Calu3 (cell line): ENCODE measurements around the gene ZFAND6. TPM values are rescaled to one million over a fixed set of nuclear protein-coding genes. Genes with fewer than 3 reads are reported as not detected.
"Not testable (repeated sequence)": the region's sequence is repeated elsewhere in the genome, so short reads cannot be mapped to it uniquely, and the experiment has no call there.

Experiments
- Bru-seq: library from RNA; stranded (reverse); fragments of 400-500 nt; gene quantifications from one replicate; lab custom pipeline; 2021; lab: Mats Ljungman, UMichigan
- BruChase-seq, 2 experiments: library from RNA; stranded (reverse); fragments of 400-500 nt; gene quantifications; one replicate each; lab custom pipeline; 2021; lab: Mats Ljungman, UMichigan
- BruUV-seq: library from RNA; stranded (reverse); fragments of 400-500 nt; replicated peaks from 2 replicates; lab custom pipeline; 2021; lab: Mats Ljungman, UMichigan
- CTCF ChIA-PET: fragments of 300-600 bp; sonication (Branson Sonifier 250); formaldehyde crosslinking; loops from one replicate; lab custom pipeline; 2022; ENCODE audit warnings: antibody characterized with exemption; lab: Charles Lee
- DNase-seq: peaks from one replicate; pipeline ENCODE4 v3.0.0; 2022
- H3K27ac Mint-ChIP-seq: one replicate; pipeline ENCODE4 v1.8.0; 2022; ENCODE audit warnings: mixed read lengths; ENCODE audit not compliant: unreplicated experiment
- H3K27me3 Mint-ChIP-seq: one replicate; pipeline ENCODE4 v1.8.0; 2022; ENCODE audit warnings: mixed read lengths; ENCODE audit not compliant: unreplicated experiment
- H3K36me3 Mint-ChIP-seq: one replicate; pipeline ENCODE4 v1.8.0; 2022; ENCODE audit warnings: mild to moderate bottlenecking, moderate library complexity, mixed read lengths; ENCODE audit not compliant: insufficient read depth, unreplicated experiment
- H3K4me1 Mint-ChIP-seq: one replicate; pipeline ENCODE4 v1.8.0; 2022; ENCODE audit warnings: mild to moderate bottlenecking, low read depth, mixed read lengths; ENCODE audit not compliant: unreplicated experiment
- H3K4me3 Mint-ChIP-seq: one replicate; pipeline ENCODE4 v1.8.0; 2022; ENCODE audit warnings: mild to moderate bottlenecking, low read depth, moderate library complexity, mixed read lengths; ENCODE audit not compliant: unreplicated experiment
- H3K9me3 Mint-ChIP-seq: one replicate; pipeline ENCODE4 v1.8.0; 2022; ENCODE audit warnings: low read depth, mixed read lengths; ENCODE audit not compliant: unreplicated experiment
- CTCF ChIP-seq: fragments of 200-600 bp; IDR thresholded peaks from one replicate; pipeline ENCODE4 v1.8.0; 2022; ENCODE audit warnings: antibody characterized with exemption; ENCODE audit not compliant: unreplicated experiment
- intact Hi-C: fragments of 100-400 bp; cut with micrococcal nuclease; formaldehyde crosslinking; loops from one replicate; pipeline ENCODE4 v1.10.0; 2022; ENCODE audit not compliant: unreplicated experiment
- long read RNA-seq: library from polyadenylated mRNA; stranded (forward); transcript quantifications from one replicate; pipeline ENCODE4 v2.0.0, GENCODE V29; 2022
- total RNA-seq: library from RNA; stranded (reverse); gene quantifications from 2 replicates; pipeline ENCODE4 v1.2.3, GENCODE V29; 2022

ZFAND6 gene
- total RNA-seq (87.5 and 88.6 TPM in 2 replicates), Bru-seq, nascent RNA (percentile 96 among the genes with signal in this experiment), BruChase-seq, experiment 1, labeled RNA remaining after a 6-hour chase (percentile 94 among the genes with signal in this experiment), BruChase-seq, experiment 2, labeled RNA remaining after a 2-hour chase (percentile 96 among the genes with signal in this experiment)
- long read RNA-seq, transcript ZFAND6-212 (7 exons, 1,602 nt), result minor isoform, 9 of 305 reads
- long read RNA-seq, transcript ZFAND6-201 (7 exons, 1,814 nt), result minor isoform, 25 of 305 reads
- long read RNA-seq, transcript ZFAND6-220 (6 exons, 891 nt), result major isoform, 157 of 305 reads
- long read RNA-seq, transcript ZFAND6-213 (6 exons, 1,446 nt), result minor isoform, 11 of 305 reads
- long read RNA-seq, partial matches to known transcripts, result 44 of 305 reads
- long read RNA-seq, other reads (novel, unspliced or antisense), result 59 of 305 reads

- BruUV-seq, result TSS peak; percentile 84
- peak; percentile 98 for DNase-seq
- TF ChIP-seq CTCF, result no peak
- Mint-ChIP-seq H3K4me3 (peak within 1 kb of the TSS; percentile 92), H3K9me3 (no peaks in the 10 kb centered on the region), H3K27me3 (no peaks in the 10 kb centered on the region), H3K27ac (peak within 1 kb of the TSS; percentile 85), H3K4me1 (peaks cover 13% of the 10 kb centered on the region), H3K36me3 (peaks cover 31% of the 10 kb centered on the region)
- CTCF ChIA-PET, result interaction anchor here (0.6 to 1.6 kb wide), 2 partner anchors 13 to 95 kb away, joined by 3 to 6 read pairs; no protein-coding TSS in a partner anchor
- intact Hi-C loops, result loop anchor here (1.0 to 2.0 kb wide), 2 partner anchors 26 to 185 kb away; no protein-coding TSS in a partner anchor
Observed at GRCh38 chr15:80058851-80059785, at the start of gene ZFAND6. ZFAND6 (plus strand) TSS chr15:80059676; CDS start chr15:80120345, 60,669 bp downstream.

GRCh38 chr15:80010131-80010673 is 49.3 kb upstream of the ZFAND6 start:
- peak; percentile 31 for DNase-seq
- no peaks in the 10 kb centered on the region for H3K9me3 Mint-ChIP-seq
- no peak overlapping the region for H3K4me3 Mint-ChIP-seq
- TF ChIP-seq CTCF, result no peak
- intact Hi-C loops, result loop anchor here (10.0 kb wide), 1 partner anchor 65 kb away; no protein-coding TSS in a partner anchor
- no TSS peak for BruUV-seq
- H3K27me3 Mint-ChIP-seq, result no peaks in the 10 kb centered on the region
- H3K4me1 Mint-ChIP-seq, result peaks cover 30% of the 10 kb centered on the region
- H3K27ac Mint-ChIP-seq, result peak overlapping the region; percentile 52
- CTCF ChIA-PET, result no interaction called here
- no peaks in the 10 kb centered on the region for H3K36me3 Mint-ChIP-seq

DNA sequence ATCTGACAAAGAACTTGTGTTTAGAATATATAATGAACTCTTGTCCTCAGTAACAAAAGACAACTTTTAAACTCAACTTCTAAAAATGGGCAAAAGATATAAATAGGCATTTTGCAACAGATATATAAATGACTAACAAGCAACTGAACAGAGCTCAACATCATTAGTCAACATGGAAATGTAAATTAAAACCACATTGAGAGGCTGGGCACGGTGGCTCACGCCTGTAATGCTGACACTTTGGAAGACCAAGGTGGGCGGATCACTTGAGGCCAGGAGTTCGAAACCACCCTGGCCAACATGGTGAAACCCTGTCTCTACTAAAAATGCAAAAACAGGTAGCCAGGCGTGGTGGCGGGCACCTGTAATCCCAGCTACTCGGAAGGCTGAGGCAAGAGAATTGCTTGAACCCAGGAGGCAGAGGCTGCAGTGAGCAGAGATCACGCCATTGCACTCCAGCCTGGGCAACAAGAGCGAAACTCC is 48.4 kb upstream of the ZFAND6 start:
- CTCF ChIA-PET, result interaction anchor here (1.2 kb wide), 1 partner anchor 21 kb away, joined by 3 read pairs; no protein-coding TSS in a partner anchor
- not testable (repeated sequence) for H3K4me3 Mint-ChIP-seq

GRCh38 chr15:80011596-80011995 is 47.9 kb upstream of the ZFAND6 start:
- no peaks in the 10 kb centered on the region for H3K27me3 Mint-ChIP-seq
- no TSS peak for BruUV-seq
- H3K4me1 Mint-ChIP-seq, result peaks cover 30% of the 10 kb centered on the region
- CTCF ChIA-PET, result interaction anchor here (0.5 to 1.2 kb wide), 2 partner anchors 9 to 21 kb away, joined by 3 read pairs; no protein-coding TSS in a partner anchor
- no peaks in the 10 kb centered on the region for H3K36me3 Mint-ChIP-seq
- no peak overlapping the region for H3K27ac Mint-ChIP-seq
- intact Hi-C loops, result loop anchor here (10.0 kb wide), 1 partner anchor 63 kb away; no protein-coding TSS in a partner anchor
- no peak for DNase-seq
- no peaks in the 10 kb centered on the region for H3K9me3 Mint-ChIP-seq
- no peak for TF ChIP-seq CTCF
- no peak overlapping the region for H3K4me3 Mint-ChIP-seq

More for the DNA sequence above, 48.4 kb upstream of the ZFAND6 start:
- not testable (repeated sequence) for BruUV-seq, H3K27me3 Mint-ChIP-seq, DNase-seq, H3K27ac Mint-ChIP-seq, H3K9me3 Mint-ChIP-seq, H3K36me3 Mint-ChIP-seq
- H3K4me1 Mint-ChIP-seq, result peaks cover 30% of the 10 kb centered on the region
- intact Hi-C loops, result loop anchor here (10.0 kb wide), 1 partner anchor 64 kb away; no protein-coding TSS in a partner anchor
